Adrenal gland (tissue), 5 donors: ENCODE results near the gene S100A2.

Experiments
- POLR2A ChIP-seq, 2 donors: fragments of 450-650 bp; IDR thresholded peaks; one replicate each; pipeline ENCODE4 v1.6.1; 2017; ENCODE audit warnings: antibody characterized with exemption in 2 of 2, mild to moderate bottlenecking in 2 of 2, moderate library complexity in 1 of 2
- TF ChIP-seq, protein P1 (sequence below), 6 experiments: fragments of 450-650 bp in 4 of 6; fragments of 200-600 bp in 2 of 6; sonication (generic) in 1 of 6; IDR thresholded peaks; 1 replicate in 5 of 6; 2 replicates in 1 of 6; pipeline versions ENCODE4 v1.5.1 to v1.8.0; 2016 to 2021; ENCODE audit warnings: antibody characterized with exemption in 6 of 6, mild to moderate bottlenecking in 2 of 6, moderate library complexity in 1 of 6
- donor health status: DM: no; HTN: no; CAD: no.

DNA sequence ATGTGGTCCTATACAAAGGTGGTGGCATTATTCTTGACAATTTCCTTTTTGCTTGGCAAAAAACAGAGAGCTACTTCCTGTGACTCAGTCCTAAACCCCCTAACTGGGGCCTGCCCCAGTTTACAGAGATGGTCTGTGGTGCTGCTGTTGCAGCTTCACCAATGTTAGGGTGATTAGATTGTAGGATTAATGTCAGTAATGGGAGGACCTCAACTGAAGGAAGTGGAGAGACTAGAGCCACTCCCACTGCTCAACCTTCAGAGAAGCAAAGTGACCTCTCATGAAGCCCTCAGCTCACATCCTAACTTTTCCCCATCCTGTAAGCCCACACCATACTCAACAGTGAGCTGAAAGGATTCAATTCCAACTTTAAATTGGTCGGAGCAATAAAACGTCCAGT is 33.5 kb downstream of the S100A2 start:
- TF ChIP-seq, protein P1, sequence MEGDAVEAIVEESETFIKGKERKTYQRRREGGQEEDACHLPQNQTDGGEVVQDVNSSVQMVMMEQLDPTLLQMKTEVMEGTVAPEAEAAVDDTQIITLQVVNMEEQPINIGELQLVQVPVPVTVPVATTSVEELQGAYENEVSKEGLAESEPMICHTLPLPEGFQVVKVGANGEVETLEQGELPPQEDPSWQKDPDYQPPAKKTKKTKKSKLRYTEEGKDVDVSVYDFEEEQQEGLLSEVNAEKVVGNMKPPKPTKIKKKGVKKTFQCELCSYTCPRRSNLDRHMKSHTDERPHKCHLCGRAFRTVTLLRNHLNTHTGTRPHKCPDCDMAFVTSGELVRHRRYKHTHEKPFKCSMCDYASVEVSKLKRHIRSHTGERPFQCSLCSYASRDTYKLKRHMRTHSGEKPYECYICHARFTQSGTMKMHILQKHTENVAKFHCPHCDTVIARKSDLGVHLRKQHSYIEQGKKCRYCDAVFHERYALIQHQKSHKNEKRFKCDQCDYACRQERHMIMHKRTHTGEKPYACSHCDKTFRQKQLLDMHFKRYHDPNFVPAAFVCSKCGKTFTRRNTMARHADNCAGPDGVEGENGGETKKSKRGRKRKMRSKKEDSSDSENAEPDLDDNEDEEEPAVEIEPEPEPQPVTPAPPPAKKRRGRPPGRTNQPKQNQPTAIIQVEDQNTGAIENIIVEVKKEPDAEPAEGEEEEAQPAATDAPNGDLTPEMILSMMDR (IDR thresholded peaks at IDR 0.05), result no peak
- no peak for TF ChIP-seq POLR2A (IDR thresholded peaks at IDR 0.05)
